HG02981 (cell line): Measurements from ENCODE around the gene PCED1B.
"Not testable (repeated sequence)": the region's sequence is repeated elsewhere in the genome, so short reads cannot be mapped to it uniquely, and the experiment has no call there.

ENCODE experiments used
- ATAC-seq: cut with Tn5 transposase; IDR thresholded peaks from one replicate; pipeline ENCODE4 v1.9.1; 2021; ENCODE audit warnings: mild to moderate bottlenecking, moderate library complexity; ENCODE audit not compliant: unreplicated experiment

The PCED1B gene

GRCh38 chr12:47117305-47117704 lies 37.9 kb downstream of the PCED1B start:
- ATAC-seq = not testable (repeated sequence)

DNA sequence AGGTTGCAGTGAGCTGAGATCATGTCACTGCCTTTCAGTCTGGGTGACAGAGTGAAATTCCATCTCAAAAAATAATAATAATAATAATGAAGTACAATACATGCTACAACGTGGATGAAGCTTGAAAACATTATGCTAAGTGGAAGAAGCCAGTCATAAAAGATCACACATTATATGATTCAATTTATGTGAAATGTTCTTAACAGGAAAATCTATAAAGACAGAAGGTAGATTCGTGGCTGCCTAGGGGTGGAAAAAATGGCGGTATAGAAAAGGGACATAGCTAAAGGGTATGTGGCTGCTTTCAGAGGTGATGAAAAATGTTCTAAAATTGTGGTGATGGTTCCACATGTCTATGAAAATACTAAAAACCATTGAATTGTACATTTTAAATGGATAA lies 41.3 kb downstream of the PCED1B start:
- ATAC-seq = no peak

- no peak for ATAC-seq
These were observed 41.7 kb downstream of the PCED1B start for GRCh38 chr12:47121146-47121545.

DNA sequence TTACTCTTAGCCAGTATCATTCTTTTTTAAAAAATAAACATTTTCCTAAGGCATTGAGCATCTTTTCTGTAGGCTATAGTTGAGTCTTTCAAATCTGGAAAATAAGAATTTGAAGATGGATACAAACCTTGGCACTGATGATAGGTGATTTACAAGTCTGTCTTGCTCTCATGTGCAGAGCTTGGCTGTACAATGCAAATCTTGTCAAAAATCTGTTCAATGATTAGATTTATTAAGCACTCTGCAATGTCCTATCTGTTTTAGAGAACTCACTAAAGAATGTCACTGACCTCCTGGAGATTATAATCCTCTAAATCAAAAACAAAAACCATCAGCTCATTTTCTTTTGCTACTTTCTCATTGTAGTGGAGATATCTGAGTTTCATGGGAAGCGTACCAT lies 43.2 kb downstream of the PCED1B start:
- no peak for ATAC-seq

DNA sequence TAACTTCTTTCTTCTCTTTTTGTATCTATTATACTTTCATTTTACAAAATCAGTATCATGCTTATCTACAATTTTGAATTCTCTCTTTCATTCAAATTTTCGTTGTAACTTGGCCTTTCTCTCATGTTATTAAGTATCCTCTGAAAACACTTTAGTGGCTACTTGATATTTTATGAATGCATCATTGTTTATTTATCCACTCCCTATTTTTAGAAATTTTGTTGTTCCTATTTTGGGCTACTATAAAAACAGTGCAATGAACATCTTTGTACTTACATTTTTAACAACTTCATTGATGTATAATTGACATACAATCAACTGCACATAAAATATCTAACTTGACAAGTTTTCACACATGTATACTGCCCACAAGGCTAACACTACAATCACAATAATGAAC lies 44.3 kb downstream of the PCED1B start:
- no peak for ATAC-seq

GRCh38 chr12:47124451-47124850 lies 45.0 kb downstream of the PCED1B start:
- ATAC-seq = no peak

GRCh38 chr12:47126246-47126645 lies 46.8 kb downstream of the PCED1B start:
- no peak for ATAC-seq

DNA sequence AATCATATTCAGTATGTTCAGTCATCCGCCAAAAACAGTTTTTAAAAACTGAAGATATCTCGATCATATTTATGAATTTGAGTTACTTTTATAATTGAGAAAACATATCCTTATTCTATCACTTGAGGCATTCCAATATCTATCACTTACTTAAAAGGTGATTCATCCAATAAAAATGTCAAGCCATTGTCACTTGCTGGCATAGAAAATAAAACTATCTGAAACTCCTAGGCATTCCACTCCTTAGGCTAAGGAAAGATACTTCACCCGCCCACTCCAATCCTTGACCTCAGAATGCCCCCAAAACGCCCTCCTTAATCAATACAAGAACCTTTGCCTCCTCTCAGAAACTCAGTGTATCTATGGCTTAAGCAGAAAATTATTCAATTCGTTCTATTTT lies 51.6 kb downstream of the PCED1B start:
- ATAC-seq = no peak

- ATAC-seq = no peak
These were observed 54.6 kb downstream of the PCED1B start for GRCh38 chr12:47134005-47134404.

GRCh38 chr12:47135578-47135977 lies 56.2 kb downstream of the PCED1B start:
- ATAC-seq = no peak

DNA sequence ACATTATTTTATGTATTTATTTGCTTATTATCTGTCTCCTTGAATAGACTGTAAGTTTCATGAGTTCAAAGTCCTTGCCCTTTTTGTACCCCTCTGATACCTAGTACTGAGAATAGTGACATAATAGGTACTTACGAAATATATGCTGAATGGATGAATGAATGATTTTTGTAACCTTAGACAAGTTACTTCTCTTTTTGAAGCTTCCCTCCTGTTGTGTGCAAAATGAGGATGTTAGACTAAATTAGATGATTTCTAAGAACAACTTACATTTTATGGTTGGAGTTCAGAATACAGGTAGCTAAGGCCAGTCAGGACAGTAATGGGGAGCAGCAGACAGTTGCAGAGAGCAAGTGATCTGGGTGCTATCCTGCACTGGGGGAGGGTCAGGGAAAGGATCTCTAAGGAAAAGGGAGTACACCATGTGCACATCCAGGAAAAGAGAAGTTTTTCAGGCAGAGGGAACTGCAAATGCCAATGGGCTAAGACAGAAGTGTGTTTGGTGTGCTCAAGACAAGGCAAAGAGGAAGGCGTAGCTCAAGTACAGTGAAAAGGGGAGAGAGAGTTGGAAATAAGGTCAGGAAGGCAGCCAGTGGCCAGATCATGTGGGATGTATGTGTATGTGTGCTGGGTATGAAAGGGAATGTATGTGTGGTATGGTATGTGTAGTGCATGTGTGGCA lies 59.7 kb downstream of the PCED1B start:
- ATAC-seq = no peak

GRCh38 chr12:47141459-47141858 lies 62.0 kb downstream of the PCED1B start:
- ATAC-seq = no peak

GRCh38 chr12:47144769-47145168 lies 65.3 kb downstream of the PCED1B start:
- ATAC-seq = no peak

DNA sequence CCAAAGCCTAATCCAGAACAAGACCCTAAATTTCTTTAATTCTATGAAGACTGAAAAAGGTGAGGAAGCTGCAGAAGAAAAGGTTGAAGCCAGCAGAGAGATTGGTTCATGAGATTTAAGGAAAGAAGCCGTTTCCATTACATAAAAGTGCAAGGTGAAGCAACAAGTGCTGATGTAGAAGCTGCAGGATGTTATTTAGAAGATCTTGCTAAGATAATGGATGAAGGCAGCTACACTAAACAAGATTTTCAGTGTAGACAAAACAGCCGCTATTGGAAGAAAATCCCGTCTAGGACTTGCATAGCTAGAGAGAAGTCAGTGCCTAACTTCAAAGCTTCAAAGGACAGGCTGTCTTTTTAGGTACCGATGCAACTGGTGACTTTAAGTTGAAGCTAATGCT lies 65.8 kb downstream of the PCED1B start:
- ATAC-seq = no peak

DNA sequence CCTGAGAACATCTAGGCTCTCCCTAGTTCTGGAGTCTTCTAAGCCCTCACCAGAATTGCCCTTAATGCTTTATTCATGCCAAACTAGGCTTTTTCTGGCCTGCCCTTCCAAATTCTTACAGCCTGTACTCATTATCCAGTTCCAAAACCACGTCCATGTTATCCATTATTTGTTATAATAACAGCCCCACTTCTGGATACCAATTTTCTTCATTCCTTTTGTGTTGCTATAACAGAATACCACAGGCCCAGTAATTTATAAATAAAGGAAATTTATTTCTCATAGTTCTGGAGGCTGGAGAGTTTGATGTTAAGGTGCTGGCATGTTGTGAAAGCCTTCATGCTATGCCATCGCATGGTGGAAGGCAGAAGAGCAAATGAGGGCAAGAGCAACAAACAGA lies 68.3 kb downstream of the PCED1B start:
- no peak for ATAC-seq

- ATAC-seq = no peak
These were observed 69.7 kb downstream of the PCED1B start for GRCh38 chr12:47149146-47149545.

GRCh38 chr12:47152095-47152494 lies 72.7 kb downstream of the PCED1B start:
- ATAC-seq = no peak

GRCh38 chr12:47155457-47156166 lies 76.2 kb downstream of the PCED1B start:
- no peak for ATAC-seq

GRCh38 chr12:47156167-47156736 lies 76.8 kb downstream of the PCED1B start:
- no peak for ATAC-seq

DNA sequence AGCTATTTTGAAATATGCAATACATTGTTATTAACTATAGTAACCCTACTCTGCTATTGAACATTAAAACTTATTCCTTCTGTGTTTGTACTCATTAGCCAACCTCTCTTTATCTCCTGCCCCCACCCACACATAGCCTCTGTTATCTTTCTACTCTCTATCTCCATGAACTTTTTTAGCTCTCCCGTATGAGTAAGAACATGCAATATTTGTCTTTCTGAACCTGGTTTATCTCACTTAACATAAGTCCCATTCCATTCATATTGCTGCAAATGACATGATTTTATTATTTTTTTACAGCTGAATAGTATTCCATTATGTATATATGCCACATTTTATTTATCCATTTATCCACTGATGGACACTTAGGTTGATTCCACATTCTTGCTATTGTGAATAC lies 79.4 kb downstream of the PCED1B start:
- ATAC-seq = no peak

- ATAC-seq = no peak
These were observed 79.9 kb downstream of the PCED1B start for GRCh38 chr12:47159348-47159747.
